Measurements from ENCODE around the gene UBA6. TPM values are rescaled to one million over a fixed set of nuclear protein-coding genes. Genes with fewer than 3 reads are reported as not detected.

The UBA6 gene
- total RNA-seq, 1 donor from 2014 or later = 84.8 TPM

DNA sequence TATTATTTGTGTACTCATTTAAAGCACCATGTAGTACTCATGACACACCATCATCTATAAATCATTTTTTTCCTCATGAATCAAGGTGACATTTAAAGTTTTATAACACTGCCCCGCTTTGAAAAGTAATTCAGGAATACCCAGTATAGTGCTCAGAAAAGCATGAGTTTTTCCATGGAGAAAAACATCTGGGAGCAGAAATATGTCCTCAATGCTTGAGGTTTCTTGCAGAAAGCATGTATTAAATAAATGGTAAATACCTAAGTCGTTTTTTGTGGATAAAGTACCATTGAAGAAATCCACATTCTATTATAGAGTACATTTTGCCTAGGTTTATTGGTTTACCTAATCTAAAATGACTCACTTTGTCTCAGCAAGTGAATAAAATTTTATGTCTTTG lies 66.2 kb downstream of the UBA6 start:
- Mint-ChIP-seq H3K27me3 (ENCODE audit: low read depth) (no peaks in the 10 kb centered on the region), H3K4me1 (ENCODE audit: low read depth) (peaks cover 24% of the 10 kb centered on the region), H3K9me3 (peaks cover 6% of the 10 kb centered on the region), H3K27ac (no peak overlapping the region), H3K36me3 (ENCODE audit: low read depth) (peaks cover 83% of the 10 kb centered on the region), H3K4me3 (ENCODE audit: low read depth) (peak overlapping the region; percentile 54)
- intact Hi-C loops (cut with micrococcal nuclease) = loop anchor here (5.0 kb wide), 1 partner anchor 52 kb away; no protein-coding TSS in a partner anchor
- no peak for DNase-seq (ENCODE audit: low spot score)

DNA sequence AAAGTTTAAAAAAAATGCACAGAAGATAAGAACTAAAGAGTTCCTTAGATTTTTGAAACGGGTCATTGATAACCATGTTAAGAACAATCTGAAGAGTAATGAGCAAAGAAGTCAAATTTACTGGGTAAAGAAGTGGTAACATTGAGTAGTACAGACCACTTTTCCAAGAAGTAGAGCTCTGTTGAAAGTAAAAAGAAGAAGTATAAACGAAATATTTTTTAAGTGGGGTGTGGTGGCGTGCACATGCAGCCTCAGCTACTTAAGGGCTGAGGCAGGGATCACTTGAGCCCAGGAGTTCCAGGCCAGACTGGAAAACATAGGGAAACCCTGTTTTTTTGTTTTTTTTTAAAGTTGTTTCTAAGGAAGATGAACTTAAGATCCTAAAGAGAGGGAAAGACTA lies 68.5 kb downstream of the UBA6 start:
- Mint-ChIP-seq H3K27ac (peak overlapping the region; percentile 88), H3K4me1 (ENCODE audit: low read depth) (peaks cover 22% of the 10 kb centered on the region), H3K36me3 (ENCODE audit: low read depth) (peaks cover 81% of the 10 kb centered on the region), H3K4me3 (ENCODE audit: low read depth) (peak overlapping the region; percentile 87), H3K9me3 (peaks cover 6% of the 10 kb centered on the region), H3K27me3 (ENCODE audit: low read depth) (no peaks in the 10 kb centered on the region)
- DNase-seq (ENCODE audit: low spot score) = no peak
- intact Hi-C loops (cut with micrococcal nuclease) = loop anchor here (2.0 to 5.0 kb wide), 2 partner anchors 50 to 88 kb away; partner anchors contain the start of gene CENPC

DNA sequence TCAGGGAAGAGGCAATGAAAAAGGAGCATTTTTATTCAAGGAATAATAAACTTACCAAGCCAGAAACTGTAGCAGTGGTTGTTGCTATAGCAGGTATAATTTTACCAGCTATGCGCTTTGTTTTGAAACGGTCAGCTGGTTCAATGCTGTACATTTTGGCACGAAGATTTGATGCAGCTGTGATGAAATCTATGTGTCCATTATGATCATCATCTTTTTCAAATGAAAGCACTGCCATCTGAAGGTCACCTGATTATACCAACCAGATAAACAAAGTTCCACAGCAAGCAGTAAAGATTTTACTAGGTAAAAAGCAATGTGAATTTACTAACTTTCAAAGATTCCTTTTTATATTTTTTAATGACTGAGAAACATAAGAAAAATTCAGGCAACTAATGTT lies 76.0 kb downstream of the UBA6 start:
- Mint-ChIP-seq H3K27ac (no peak overlapping the region), H3K4me1 (ENCODE audit: low read depth) (peaks cover 3% of the 10 kb centered on the region), H3K4me3 (ENCODE audit: low read depth) (no peak overlapping the region), H3K9me3 (no peaks in the 10 kb centered on the region), H3K36me3 (ENCODE audit: low read depth) (peaks cover 61% of the 10 kb centered on the region), H3K27me3 (ENCODE audit: low read depth) (no peaks in the 10 kb centered on the region)
- intact Hi-C loops (cut with micrococcal nuclease) = no loop called here
- no peak for DNase-seq (ENCODE audit: low spot score)

DNA sequence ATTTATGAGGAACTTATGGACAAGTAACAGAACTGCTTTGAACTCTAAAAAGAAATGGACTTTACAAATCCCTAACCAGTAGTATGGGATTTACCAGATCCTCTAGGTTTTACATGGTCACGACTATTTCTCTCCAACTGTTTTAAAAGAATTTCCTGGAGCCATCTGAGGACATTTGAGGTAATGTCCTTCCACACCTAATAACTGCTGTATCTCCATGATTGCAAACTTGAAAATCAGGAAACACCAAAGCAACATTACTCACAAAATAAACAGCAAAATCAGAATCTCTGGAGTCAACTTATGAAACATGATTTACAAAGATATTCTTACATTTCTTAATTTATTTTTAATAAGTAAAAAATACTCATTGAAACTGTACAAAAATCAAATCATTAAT lies 84.5 kb downstream of the UBA6 start:
- Mint-ChIP-seq H3K27me3 (ENCODE audit: low read depth) (no peaks in the 10 kb centered on the region), H3K9me3 (peaks cover 4% of the 10 kb centered on the region), H3K4me1 (ENCODE audit: low read depth) (no peaks in the 10 kb centered on the region), H3K27ac (no peak overlapping the region), H3K4me3 (ENCODE audit: low read depth) (no peak overlapping the region), H3K36me3 (ENCODE audit: low read depth) (peaks cover 67% of the 10 kb centered on the region)
- DNase-seq (ENCODE audit: low spot score) = no peak
- intact Hi-C loops (cut with micrococcal nuclease) = no loop called here

DNA sequence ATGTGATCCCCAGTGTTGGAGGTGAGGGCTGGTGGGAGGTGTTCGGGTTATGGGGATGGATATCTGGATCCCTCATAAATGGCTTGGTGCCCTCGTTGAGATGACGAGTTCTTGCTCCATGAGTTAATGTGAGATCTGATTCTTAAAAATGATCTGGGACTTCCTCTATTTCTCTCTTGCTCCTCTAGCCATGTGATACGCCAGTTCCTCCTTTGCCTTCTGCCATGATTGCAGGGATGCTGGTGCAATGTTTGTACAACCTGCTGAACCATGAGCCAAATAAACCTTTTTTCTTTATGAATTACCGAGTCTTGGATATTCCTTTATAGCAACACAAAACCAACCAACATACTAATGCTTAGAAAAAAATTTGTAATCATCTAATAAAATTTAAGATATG lies 85.8 kb downstream of the UBA6 start:
- Mint-ChIP-seq H3K36me3 (ENCODE audit: low read depth) (peaks cover 61% of the 10 kb centered on the region), H3K27me3 (ENCODE audit: low read depth) (no peaks in the 10 kb centered on the region), H3K9me3 (peaks cover 5% of the 10 kb centered on the region), H3K4me1 (ENCODE audit: low read depth) (no peaks in the 10 kb centered on the region), H3K4me3 (ENCODE audit: low read depth) (no peak overlapping the region), H3K27ac (no peak overlapping the region)
- no peak for DNase-seq (ENCODE audit: low spot score)
- intact Hi-C loops (cut with micrococcal nuclease) = no loop called here

DNA sequence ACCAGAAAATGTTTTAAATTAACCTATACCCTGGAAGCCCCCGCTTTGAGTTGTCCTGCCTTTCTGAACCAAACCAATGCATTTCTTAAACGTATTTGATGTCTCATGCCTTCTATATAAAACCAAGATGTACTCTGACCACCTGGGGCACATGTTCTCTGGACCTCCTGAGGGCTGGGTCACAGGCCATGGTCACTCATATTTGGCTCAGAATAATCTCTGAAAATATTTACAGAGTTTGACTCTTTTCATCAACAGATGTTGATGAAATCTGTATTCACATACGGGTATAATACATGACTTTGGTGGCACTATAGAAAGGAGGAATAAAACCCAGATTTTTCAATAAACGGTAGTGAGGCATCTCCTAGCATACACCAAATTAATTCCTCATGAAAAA lies 86.8 kb downstream of the UBA6 start:
- intact Hi-C loops (cut with micrococcal nuclease) = no loop called here
- no peak overlapping the region for H3K27ac Mint-ChIP-seq
- H3K4me1 Mint-ChIP-seq (ENCODE audit: low read depth) = no peaks in the 10 kb centered on the region
- H3K36me3 Mint-ChIP-seq (ENCODE audit: low read depth) = peaks cover 64% of the 10 kb centered on the region
- DNase-seq (ENCODE audit: low spot score) = no peak
- peaks cover 9% of the 10 kb centered on the region for H3K9me3 Mint-ChIP-seq
- no peak overlapping the region for H3K4me3 Mint-ChIP-seq (ENCODE audit: low read depth)
- H3K27me3 Mint-ChIP-seq (ENCODE audit: low read depth) = no peaks in the 10 kb centered on the region

DNA sequence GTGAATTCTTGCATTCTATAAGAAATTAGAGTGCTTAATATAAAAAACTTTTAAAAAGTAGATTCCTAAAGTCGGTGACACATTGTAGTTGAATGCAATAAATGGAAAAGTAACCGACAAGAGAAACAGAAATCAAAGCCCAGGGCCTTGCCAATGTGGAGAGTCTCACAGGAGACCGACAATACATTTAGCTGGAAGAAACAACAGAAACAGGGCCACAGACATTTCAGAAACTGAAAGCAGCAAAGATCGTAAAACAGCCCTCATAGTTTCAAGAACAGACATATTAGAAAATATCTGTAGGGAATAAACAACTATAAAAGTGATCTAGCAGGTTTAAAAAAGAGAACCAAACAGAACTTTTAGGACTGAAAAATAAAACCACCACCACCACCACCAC lies 92.9 kb downstream of the UBA6 start:
- Mint-ChIP-seq H3K4me3 (ENCODE audit: low read depth) (no peak overlapping the region), H3K9me3 (peaks cover 13% of the 10 kb centered on the region), H3K4me1 (ENCODE audit: low read depth) (peaks cover 13% of the 10 kb centered on the region), H3K27me3 (ENCODE audit: low read depth) (no peaks in the 10 kb centered on the region), H3K27ac (peak overlapping the region; percentile 11), H3K36me3 (ENCODE audit: low read depth) (peaks cover 75% of the 10 kb centered on the region)
- intact Hi-C loops (cut with micrococcal nuclease) = no loop called here
- DNase-seq (ENCODE audit: low spot score) = no peak

DNA sequence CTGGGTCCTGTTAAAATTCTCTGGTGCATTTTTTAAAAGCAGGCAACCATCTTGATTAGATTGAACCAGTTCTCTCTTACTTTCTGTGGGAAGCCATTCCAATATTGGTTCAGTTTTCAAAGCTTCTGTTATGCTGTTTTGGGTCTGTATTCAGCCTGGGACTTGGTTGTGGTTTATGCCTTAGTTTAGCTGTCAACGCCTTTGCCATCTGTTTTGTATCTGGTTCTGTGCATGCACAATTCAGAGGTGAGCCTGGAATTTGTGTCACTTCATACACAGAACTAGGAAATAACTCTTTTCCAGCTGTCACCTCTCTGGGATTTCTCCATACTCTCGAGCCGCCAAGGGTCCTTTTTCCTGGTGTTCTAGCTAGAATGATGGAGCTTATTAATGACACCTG lies 96.2 kb downstream of the UBA6 start:
- H3K4me1 Mint-ChIP-seq (ENCODE audit: low read depth) = peaks cover 13% of the 10 kb centered on the region
- H3K27me3 Mint-ChIP-seq (ENCODE audit: low read depth) = no peaks in the 10 kb centered on the region
- intact Hi-C loops (cut with micrococcal nuclease) = no loop called here
- H3K36me3 Mint-ChIP-seq (ENCODE audit: low read depth) = peaks cover 92% of the 10 kb centered on the region
- no peak for DNase-seq (ENCODE audit: low spot score)
- H3K9me3 Mint-ChIP-seq = peaks cover 29% of the 10 kb centered on the region
- no peak overlapping the region for H3K27ac Mint-ChIP-seq
- no peak overlapping the region for H3K4me3 Mint-ChIP-seq (ENCODE audit: low read depth)

DNA sequence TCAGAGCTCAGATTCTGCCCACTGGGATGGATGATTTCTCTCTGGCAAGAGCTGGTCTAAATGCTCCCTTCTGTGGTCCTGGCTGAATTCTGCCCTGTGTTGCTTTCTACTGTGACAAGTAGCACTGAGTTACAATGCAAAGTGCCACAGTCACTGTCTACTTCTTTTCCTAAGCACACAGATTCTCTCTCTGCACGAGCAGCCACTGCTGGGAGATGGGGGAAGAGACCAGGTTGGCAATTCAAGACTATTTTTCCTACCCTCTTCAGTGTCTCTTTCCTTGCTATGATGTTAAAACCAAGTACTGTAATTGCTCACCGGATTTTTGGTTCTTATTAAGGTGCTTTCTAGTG lies 97.0 kb downstream of the UBA6 start:
- Mint-ChIP-seq H3K27me3 (ENCODE audit: low read depth) (no peaks in the 10 kb centered on the region), H3K4me3 (ENCODE audit: low read depth) (no peak overlapping the region), H3K4me1 (ENCODE audit: low read depth) (peaks cover 13% of the 10 kb centered on the region), H3K9me3 (peaks cover 30% of the 10 kb centered on the region), H3K27ac (no peak overlapping the region), H3K36me3 (ENCODE audit: low read depth) (peaks cover 91% of the 10 kb centered on the region)
- intact Hi-C loops (cut with micrococcal nuclease) = no loop called here
- no peak for DNase-seq (ENCODE audit: low spot score)

DNA sequence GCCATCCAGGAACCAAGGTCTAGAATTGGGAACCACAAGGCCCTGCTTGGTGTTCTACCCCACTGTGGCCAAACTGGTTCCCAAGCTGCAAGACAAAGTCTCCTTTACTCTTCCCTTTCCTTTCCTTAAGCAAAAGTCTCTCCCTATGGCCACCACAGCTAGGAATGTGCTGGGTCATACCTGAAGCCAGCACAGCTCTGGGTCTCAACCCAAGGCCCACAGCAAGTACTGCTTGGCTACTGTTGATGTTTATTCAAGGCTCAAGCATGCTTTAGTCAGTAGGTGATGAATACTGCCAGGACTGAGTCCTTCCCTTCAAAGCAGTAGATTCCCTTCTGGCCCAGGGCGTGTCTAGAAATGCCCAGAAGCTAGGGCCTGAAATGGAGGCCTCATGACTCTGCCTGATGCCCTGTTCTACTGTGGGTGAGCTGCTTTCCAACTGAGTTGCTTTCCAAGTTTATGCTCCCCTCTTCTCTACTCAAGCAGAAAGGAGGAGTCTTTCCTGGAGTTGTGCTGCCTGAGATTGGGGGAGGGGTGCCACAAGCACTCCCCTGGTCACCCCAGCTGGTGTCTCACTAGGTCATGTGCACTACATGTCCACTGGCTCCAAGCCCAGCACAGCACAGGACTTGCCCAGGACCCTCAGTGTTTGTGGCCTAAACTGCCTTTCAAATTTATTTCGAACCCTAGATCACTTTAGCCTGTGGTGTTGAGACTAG lies 97.5 kb downstream of the UBA6 start:
- Mint-ChIP-seq H3K36me3 (ENCODE audit: low read depth) (peaks cover 91% of the 10 kb centered on the region), H3K27ac (no peak overlapping the region), H3K4me1 (ENCODE audit: low read depth) (peaks cover 14% of the 10 kb centered on the region), H3K9me3 (peaks cover 35% of the 10 kb centered on the region), H3K27me3 (ENCODE audit: low read depth) (no peaks in the 10 kb centered on the region), H3K4me3 (ENCODE audit: low read depth) (no peak overlapping the region)
- intact Hi-C loops (cut with micrococcal nuclease) = no loop called here
- no peak for DNase-seq (ENCODE audit: low spot score)

DNA sequence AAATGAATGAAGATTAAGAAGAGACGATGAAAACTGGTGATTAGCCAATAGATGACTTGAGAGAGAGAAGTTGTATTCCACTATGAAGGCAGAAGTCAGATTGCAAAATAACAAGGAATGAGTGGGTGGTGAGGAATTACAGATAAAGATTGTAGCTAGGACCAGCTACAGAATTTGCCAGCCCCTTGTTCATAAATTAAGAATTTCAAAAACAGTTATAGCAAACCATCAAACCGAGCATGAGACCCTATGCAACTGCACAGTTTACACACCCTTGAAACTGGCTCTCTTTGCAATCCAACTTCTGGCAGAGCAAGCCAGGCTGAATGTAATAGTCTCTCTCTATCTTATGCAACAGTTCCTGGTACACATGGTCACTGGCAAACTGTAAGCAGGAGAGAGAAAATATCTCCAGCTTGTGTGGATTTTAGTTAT lies 107.2 kb downstream of the UBA6 start:
- peaks cover 81% of the 10 kb centered on the region for H3K36me3 Mint-ChIP-seq (ENCODE audit: low read depth)
- H3K4me1 Mint-ChIP-seq (ENCODE audit: low read depth) = peaks cover 2% of the 10 kb centered on the region
- no peak overlapping the region for H3K4me3 Mint-ChIP-seq (ENCODE audit: low read depth)
- H3K9me3 Mint-ChIP-seq = peaks cover 5% of the 10 kb centered on the region
- H3K27me3 Mint-ChIP-seq (ENCODE audit: low read depth) = no peaks in the 10 kb centered on the region
- no peak for DNase-seq (ENCODE audit: low spot score)
- H3K27ac Mint-ChIP-seq = no peak overlapping the region
- intact Hi-C loops (cut with micrococcal nuclease) = no loop called here

DNA sequence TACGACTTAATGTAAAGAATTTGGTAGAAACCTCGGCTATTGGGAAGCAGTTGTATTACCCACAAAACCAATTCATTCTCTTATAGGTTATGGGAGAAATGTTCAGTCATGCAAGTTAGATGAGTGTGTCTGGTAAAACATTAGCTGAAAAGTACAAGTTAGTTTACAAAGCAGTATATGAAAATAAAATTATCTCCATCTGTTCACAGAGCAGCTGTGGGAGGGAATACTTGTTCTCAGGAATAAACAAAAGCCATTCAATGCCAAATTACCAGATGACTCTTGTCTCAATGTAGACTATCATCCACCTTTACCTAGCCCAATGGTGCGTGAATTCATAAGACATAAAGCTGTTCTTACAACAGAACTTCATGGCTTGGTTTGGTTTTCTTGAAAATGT lies 113.8 kb downstream of the UBA6 start:
- Mint-ChIP-seq H3K9me3 (no peaks in the 10 kb centered on the region), H3K4me3 (ENCODE audit: low read depth) (no peak overlapping the region), H3K27ac (no peak overlapping the region), H3K4me1 (ENCODE audit: low read depth) (peaks cover 9% of the 10 kb centered on the region), H3K36me3 (ENCODE audit: low read depth) (peaks cover 72% of the 10 kb centered on the region), H3K27me3 (ENCODE audit: low read depth) (no peaks in the 10 kb centered on the region)
- no peak for DNase-seq (ENCODE audit: low spot score)
- intact Hi-C loops (cut with micrococcal nuclease) = no loop called here

DNA sequence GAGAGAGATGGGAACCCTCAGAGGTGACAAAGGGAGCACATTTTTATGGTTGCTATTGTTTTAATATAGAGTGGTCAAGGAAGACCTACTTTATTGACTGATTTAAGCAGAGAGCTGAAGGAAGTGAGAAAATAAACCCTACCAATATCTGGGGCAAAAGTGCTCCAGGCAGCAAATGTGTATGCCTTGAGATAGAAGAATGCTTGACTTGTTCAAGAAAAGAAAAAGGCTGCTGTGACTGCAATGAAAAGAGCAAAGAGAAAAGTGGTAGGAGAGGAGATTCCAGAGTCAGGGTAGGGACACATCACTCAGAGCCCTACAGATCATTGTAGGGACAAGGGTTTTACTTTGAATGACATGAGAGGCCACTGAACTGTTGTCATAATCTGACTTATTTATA lies 116.5 kb downstream of the UBA6 start:
- no peak for DNase-seq (ENCODE audit: low spot score)
- H3K27ac Mint-ChIP-seq = peak overlapping the region; percentile 1
- peaks cover 1% of the 10 kb centered on the region for H3K9me3 Mint-ChIP-seq
- no peaks in the 10 kb centered on the region for H3K27me3 Mint-ChIP-seq (ENCODE audit: low read depth)
- H3K4me1 Mint-ChIP-seq (ENCODE audit: low read depth) = peaks cover 25% of the 10 kb centered on the region
- H3K4me3 Mint-ChIP-seq (ENCODE audit: low read depth) = no peak overlapping the region
- intact Hi-C loops (cut with micrococcal nuclease) = loop anchor here (5.0 kb wide), 1 partner anchor 48 kb away; no protein-coding TSS in a partner anchor
- peaks cover 73% of the 10 kb centered on the region for H3K36me3 Mint-ChIP-seq (ENCODE audit: low read depth)

All from activated T-helper 2 cell treated with anti-CD3 and anti-CD28 coated beads, Interferon-gamma antibody, Interleukin-2, Interleukin-4, amounts not matched to agents 10 μg/mL and 5 μg/mL and 100 μg/mL, durations not matched to agents 14 hours and 24 hours and 36 hours (primary cell).